Fibroblast of lung (primary cell): ENCODE measurements around the gene CCDC141.
"Not testable (repeated sequence)": the region's sequence is repeated elsewhere in the genome, so short reads cannot be mapped to it uniquely, and the experiment has no call there.

Source experiments
- EZH2 ChIP-seq: IDR thresholded peaks from 2 replicates; pipeline ENCODE4 v1.5.1; 2012; ENCODE audit warnings: low read length, control low read depth, mild to moderate bottlenecking; ENCODE audit errors: missing control alignments
- TF ChIP-seq, protein P1 (sequence below), 2 donors: IDR thresholded peaks in 1 of 2; conservative IDR thresholded peaks in 1 of 2; 1 replicate in 1 of 2; 2 replicates in 1 of 2; pipeline ENCODE4 v1.5.1; 2011 to 2012; ENCODE audit warnings: low read length in 2 of 2, control low read depth in 1 of 2, inconsistent platforms in 1 of 2, low read depth in 1 of 2, mild to moderate bottlenecking in 1 of 2

DNA sequence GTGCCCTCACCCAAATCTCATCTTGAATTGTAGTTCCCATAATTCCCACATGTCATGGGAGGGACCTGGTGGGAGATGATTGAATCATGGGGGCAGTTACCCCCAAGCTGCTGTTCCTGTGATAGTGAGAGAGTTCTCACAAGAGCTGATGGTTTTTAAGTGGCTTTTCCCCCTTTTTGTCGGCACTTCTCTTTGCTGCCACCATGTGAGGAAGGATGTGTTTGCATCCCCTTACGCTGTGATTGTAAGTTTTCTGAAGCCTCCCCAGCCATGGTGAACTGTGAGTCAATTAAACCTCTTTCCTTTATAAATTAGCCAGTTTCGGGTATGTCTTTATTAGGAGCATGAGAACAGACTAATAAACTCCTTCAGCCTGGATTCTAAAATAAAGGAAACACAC is 57.2 kb downstream of the CCDC141 start:
- TF ChIP-seq, protein P1, sequence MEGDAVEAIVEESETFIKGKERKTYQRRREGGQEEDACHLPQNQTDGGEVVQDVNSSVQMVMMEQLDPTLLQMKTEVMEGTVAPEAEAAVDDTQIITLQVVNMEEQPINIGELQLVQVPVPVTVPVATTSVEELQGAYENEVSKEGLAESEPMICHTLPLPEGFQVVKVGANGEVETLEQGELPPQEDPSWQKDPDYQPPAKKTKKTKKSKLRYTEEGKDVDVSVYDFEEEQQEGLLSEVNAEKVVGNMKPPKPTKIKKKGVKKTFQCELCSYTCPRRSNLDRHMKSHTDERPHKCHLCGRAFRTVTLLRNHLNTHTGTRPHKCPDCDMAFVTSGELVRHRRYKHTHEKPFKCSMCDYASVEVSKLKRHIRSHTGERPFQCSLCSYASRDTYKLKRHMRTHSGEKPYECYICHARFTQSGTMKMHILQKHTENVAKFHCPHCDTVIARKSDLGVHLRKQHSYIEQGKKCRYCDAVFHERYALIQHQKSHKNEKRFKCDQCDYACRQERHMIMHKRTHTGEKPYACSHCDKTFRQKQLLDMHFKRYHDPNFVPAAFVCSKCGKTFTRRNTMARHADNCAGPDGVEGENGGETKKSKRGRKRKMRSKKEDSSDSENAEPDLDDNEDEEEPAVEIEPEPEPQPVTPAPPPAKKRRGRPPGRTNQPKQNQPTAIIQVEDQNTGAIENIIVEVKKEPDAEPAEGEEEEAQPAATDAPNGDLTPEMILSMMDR (conservative IDR thresholded peaks at IDR 0.05 in 1 of 2, IDR thresholded peaks at IDR 0.05 in 1 of 2; ENCODE audit: low read depth in 1 of 2, low read length in 2 of 2): peak in 1 of 2 donors; percentile 15
- TF ChIP-seq EZH2: not testable (repeated sequence)
